K562 (cell line): Measurements from ENCODE around the gene PIGL. TPM values are rescaled to one million over a fixed set of nuclear protein-coding genes. Genes with fewer than 3 reads are reported as not detected.

Experiments
- ATAC-seq: fragments of 200-7000 bp; cut with Tn5 transposase; 3 replicates; pipeline ENCODE4 v1.9.1; 2020; ENCODE audit warnings: moderate library complexity
- BruUV-seq: library from RNA; stranded (reverse); fragments of 400-500 nt; replicated peaks from 2 replicates; lab custom pipeline; 2021; lab: Mats Ljungman, UMichigan
- CTCF ChIA-PET: fragments of 300-600 bp; formaldehyde crosslinking; extraction: SDS; loops from one replicate; lab custom pipeline; 2021; ENCODE audit warnings: low intra/inter-chr PET ratio; lab: Yijun Ruan, JAX
- POLR2A ChIA-PET: fragments of 300-600, 350-650 bp; sonication (Branson Sonifier 250); formaldehyde crosslinking; extraction: SDS; loops from one replicate; lab custom pipeline; 2021; ENCODE audit warnings: antibody characterized with exemption, inconsistent platforms; lab: Yijun Ruan, JAX
- DNase-seq, 4 experiments: peaks; one replicate each; pipeline versions ENCODE4 v3.0.0 to v3.0.0-alpha.2; 2011 to 2018; ENCODE audit warnings: low spot score in 3 of 4, mixed read lengths in 3 of 4; ENCODE audit errors: extremely low read depth in 1 of 4
- FAIRE-seq: peaks from 2 replicates; lab custom pipeline; 2011; peaks lifted over from hg19 to GRCh38; lab: Jason Lieb, UNC
- H2AFZ ChIP-seq: 2 replicates; pipeline ENCODE4 v1.6.0; 2011; ENCODE audit warnings: low read depth, low read length, control low read depth, inconsistent platforms
- H3K27ac ChIP-seq: fragments of 200-600 bp; 3 replicates; pipeline ENCODE4 v1.8.0; 2011; ENCODE audit warnings: low read depth, mild to moderate bottlenecking, control low read depth, inconsistent platforms, low read length, moderate library complexity, mixed read lengths; ENCODE audit errors: extremely low read depth
- H3K27me3 ChIP-seq, 2 experiments: fragments of 300-600 bp in 1 of 2; 2 replicates in 1 of 2; 3 replicates in 1 of 2; pipeline versions ENCODE4 v1.6.0 to v1.8.0; 2011; ENCODE audit warnings: inconsistent platforms in 2 of 2, low read length in 2 of 2, mild to moderate bottlenecking in 1 of 2, mixed read lengths in 1 of 2, moderate library complexity in 1 of 2; ENCODE audit not compliant: control insufficient read depth in 2 of 2, insufficient read depth in 2 of 2
- H3K36me3 ChIP-seq: fragments of 300-600 bp; 3 replicates; pipeline ENCODE4 v1.8.0; 2011; ENCODE audit warnings: mild to moderate bottlenecking, low read length, inconsistent platforms; ENCODE audit not compliant: control insufficient read depth, insufficient read depth
- H3K4me1 ChIP-seq, 2 experiments: fragments of 200-600 bp in 1 of 2; replicated peaks in 1 of 2; 2 replicates in 1 of 2; 3 replicates in 1 of 2; pipeline versions ENCODE4 v1.5.1 to v1.8.0; 2011; ENCODE audit warnings: inconsistent platforms in 2 of 2, low read length in 2 of 2, mild to moderate bottlenecking in 1 of 2, mixed read lengths in 1 of 2, moderate library complexity in 1 of 2; ENCODE audit not compliant: control insufficient read depth in 2 of 2, insufficient read depth in 2 of 2
- H3K4me2 ChIP-seq: 2 replicates; pipeline ENCODE4 v1.6.1; 2011; ENCODE audit warnings: low read length, control low read depth, inconsistent platforms, mixed read lengths; ENCODE audit not compliant: insufficient read depth
- H3K4me3 ChIP-seq: fragments of 200-600 bp; sonication (generic), shearing (Covaris generic); 2 replicates; pipeline ENCODE4 v1.5.1; 2016; ENCODE audit warnings: control low read depth, inconsistent platforms
- H3K79me2 ChIP-seq: fragments of 200-600 bp; 3 replicates; pipeline ENCODE4 v1.8.0; 2011; ENCODE audit warnings: low read length, inconsistent platforms; ENCODE audit not compliant: control insufficient read depth, insufficient read depth
- H3K9ac ChIP-seq, 2 experiments: 2 replicates each; pipeline versions ENCODE4 v1.6.0 to v1.6.1; 2011; ENCODE audit warnings: low read depth in 2 of 2, low read length in 2 of 2, control low read depth in 1 of 2, inconsistent platforms in 1 of 2, mild to moderate bottlenecking in 1 of 2, mixed read lengths in 1 of 2; ENCODE audit not compliant: insufficient read depth in 1 of 2
- H3K9me1 ChIP-seq: one replicate; pipeline ENCODE4 v1.6.0; 2011; ENCODE audit warnings: inconsistent platforms, mild to moderate bottlenecking, low read length, moderate library complexity; ENCODE audit not compliant: control insufficient read depth, insufficient read depth
- H3K9me3 ChIP-seq: replicated peaks from 2 replicates; pipeline ENCODE4 v1.5.1; 2011; ENCODE audit warnings: low read depth, low read length, inconsistent platforms; ENCODE audit not compliant: control insufficient read depth, insufficient read depth
- H4K20me1 ChIP-seq: replicated peaks from 2 replicates; pipeline ENCODE4 v1.6.1; 2011; ENCODE audit warnings: low read length, inconsistent platforms, mixed read lengths; ENCODE audit not compliant: control insufficient read depth, insufficient read depth
- CC2D1A ChIP-seq: fragments of 450-650 bp; IDR thresholded peaks from 2 replicates; pipeline ENCODE4 v1.6.1; 2017; ENCODE audit warnings: mild to moderate bottlenecking
- EP300 ChIP-seq: IDR thresholded peaks from 2 replicates; pipeline ENCODE4 v1.6.1; 2012; ENCODE audit warnings: low read length, improper control_type of control experiment
- MCM2 ChIP-seq: fragments of 450-650 bp; IDR thresholded peaks from 2 replicates; pipeline ENCODE4 v1.6.1; 2017; ENCODE audit warnings: low read depth, mild to moderate bottlenecking
- POLR2H ChIP-seq: IDR thresholded peaks from 2 replicates; pipeline ENCODE4 v1.6.1; 2016; ENCODE audit warnings: missing genetic modification characterization, low read depth, mild to moderate bottlenecking, control low read depth, missing compliant biosample characterization, moderate library complexity
- RAD51 ChIP-seq: fragments of 450-650 bp; IDR thresholded peaks from 2 replicates; pipeline ENCODE4 v1.7.1; 2016; ENCODE audit warnings: low read depth, mild to moderate bottlenecking, borderline replicate concordance
- TAF15 ChIP-seq: fragments of 200-400 bp; formaldehyde crosslinking; IDR thresholded peaks from 2 replicates; pipeline ENCODE4 v1.6.1; 2017; ENCODE audit warnings: mild to moderate bottlenecking, low read depth, low read length, moderate library complexity
- ZNF57 ChIP-seq: fragments of 450-650 bp; formaldehyde crosslinking; IDR thresholded peaks from 2 replicates; pipeline ENCODE4 v1.4.0; 2020; ENCODE audit warnings: mild to moderate bottlenecking, moderate library complexity
- ZNF766 ChIP-seq: fragments of 200-800 bp; sonication (Bioruptor generic); conservative IDR thresholded peaks from 2 replicates; pipeline ENCODE4 v1.6.1; 2016; ENCODE audit warnings: missing genetic modification characterization, missing compliant biosample characterization
- ZZZ3 ChIP-seq: fragments of 450-650 bp; IDR thresholded peaks from 2 replicates; pipeline ENCODE4 v1.6.1; 2016; ENCODE audit warnings: antibody characterized with exemption, mild to moderate bottlenecking, moderate library complexity
- WGBS: fragments of 100-300 bp; shearing (Covaris generic); methylation state at CpG from one replicate; pipeline ENCODE4 v1.1.6; 2016; ENCODE audit warnings: low coverage, mixed read lengths; ENCODE audit not compliant: insufficient coverage; ENCODE audit errors: missing lambda C conversion rate; 5-methylcytosine and 5-hydroxymethylcytosine counted together
- in situ Hi-C: fragments of 300-500 bp; cut with MboI; formaldehyde crosslinking; loops from 4 replicates; pipeline ENCODE4 v1.15.0; 2018; ENCODE audit warnings: inconsistent platforms, mixed read lengths
- intact Hi-C: fragments of 100-400 bp; cut with micrococcal nuclease; formaldehyde crosslinking; loops from 2 replicates; pipeline ENCODE4 v1.14.2; 2022
- polyA plus RNA-seq, 8 experiments: library from polyadenylated mRNA; depleted of rRNA in 4 of 8; stranded (reverse) in 5 of 8; unstranded in 3 of 8; fragments of >200 nt; fragmentation: Nextera tagmentation in 2 of 8; fragmentation: Illumina TruSeq in 1 of 8; extraction: Ambion mirVana in 2 of 8; extraction: Trizol in 1 of 8; gene quantifications; 2 replicates each; pipeline versions ENCODE4 v1.2.1 to v1.2.3, GENCODE V29; 2011 to 2014; ENCODE audit warnings: inconsistent platforms in 1 of 8, missing spikeins in 1 of 8
- total RNA-seq, 7 experiments: library from RNA; depleted of rRNA in 6 of 7; stranded (reverse); fragments of >200 nt in 6 of 7; fragmentation: Illumina TruSeq in 2 of 7; extraction: Trizol in 2 of 7; gene quantifications; 2 replicates each; pipeline versions ENCODE4 v1.2.1 to v1.2.3, GENCODE V29; 2011 to 2021; ENCODE audit warnings: low replicate concordance in 1 of 7
- TF ChIP-seq, protein P1 (sequence below): sonication (generic); formaldehyde crosslinking; IDR thresholded peaks from 2 replicates; pipeline ENCODE4 v1.8.0; 2023; ENCODE audit warnings: missing genetic modification reagents, mild to moderate bottlenecking, borderline replicate concordance
- TF ChIP-seq, protein P2 (sequence below): IDR thresholded peaks from 3 replicates; pipeline ENCODE4 v1.6.1; 2011; ENCODE audit warnings: borderline replicate concordance, mild to moderate bottlenecking; ENCODE audit not compliant: insufficient read length, insufficient read depth

PIGL gene
- total and polyA plus RNA-seq, 9 of the 15 experiments (the other 6 are each of a cell fraction or from before 2014, with no cell fraction given), result 19.9 to 55.3 (median 29.6) TPM

DNA sequence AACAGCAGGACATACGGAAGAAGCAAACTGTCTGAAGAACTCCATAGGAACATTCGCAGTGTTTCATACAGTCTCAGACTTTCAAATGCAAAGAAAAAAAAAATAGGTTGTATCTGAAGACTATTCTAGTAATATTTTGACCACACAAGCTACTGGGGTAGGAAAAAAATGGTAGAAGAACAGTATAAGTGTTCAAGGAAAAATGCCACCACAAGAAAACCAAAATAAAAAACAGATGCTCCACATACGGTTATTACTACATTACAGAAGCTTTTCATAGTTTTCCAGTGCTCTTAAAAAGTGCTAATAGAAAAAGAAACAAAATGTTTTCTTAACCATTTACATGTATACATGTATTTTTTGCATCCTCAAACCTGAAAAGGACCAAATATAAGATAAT lies 5.4 kb upstream of the PIGL start:
- no peak for ATAC-seq
- BruUV-seq, result no TSS peak
- DNase-seq, result no peak
- TF ChIP-seq ZNF766 (CRISPR knock-in tag) (no peak), ZZZ3 (no peak), RAD51 (no peak), EP300 (no peak), ZNF57 (CRISPR knock-in tag) (no peak), CC2D1A (no peak), TAF15 (no peak), POLR2H (tag) (no peak), MCM2 (no peak)
- TF ChIP-seq, protein P1, sequence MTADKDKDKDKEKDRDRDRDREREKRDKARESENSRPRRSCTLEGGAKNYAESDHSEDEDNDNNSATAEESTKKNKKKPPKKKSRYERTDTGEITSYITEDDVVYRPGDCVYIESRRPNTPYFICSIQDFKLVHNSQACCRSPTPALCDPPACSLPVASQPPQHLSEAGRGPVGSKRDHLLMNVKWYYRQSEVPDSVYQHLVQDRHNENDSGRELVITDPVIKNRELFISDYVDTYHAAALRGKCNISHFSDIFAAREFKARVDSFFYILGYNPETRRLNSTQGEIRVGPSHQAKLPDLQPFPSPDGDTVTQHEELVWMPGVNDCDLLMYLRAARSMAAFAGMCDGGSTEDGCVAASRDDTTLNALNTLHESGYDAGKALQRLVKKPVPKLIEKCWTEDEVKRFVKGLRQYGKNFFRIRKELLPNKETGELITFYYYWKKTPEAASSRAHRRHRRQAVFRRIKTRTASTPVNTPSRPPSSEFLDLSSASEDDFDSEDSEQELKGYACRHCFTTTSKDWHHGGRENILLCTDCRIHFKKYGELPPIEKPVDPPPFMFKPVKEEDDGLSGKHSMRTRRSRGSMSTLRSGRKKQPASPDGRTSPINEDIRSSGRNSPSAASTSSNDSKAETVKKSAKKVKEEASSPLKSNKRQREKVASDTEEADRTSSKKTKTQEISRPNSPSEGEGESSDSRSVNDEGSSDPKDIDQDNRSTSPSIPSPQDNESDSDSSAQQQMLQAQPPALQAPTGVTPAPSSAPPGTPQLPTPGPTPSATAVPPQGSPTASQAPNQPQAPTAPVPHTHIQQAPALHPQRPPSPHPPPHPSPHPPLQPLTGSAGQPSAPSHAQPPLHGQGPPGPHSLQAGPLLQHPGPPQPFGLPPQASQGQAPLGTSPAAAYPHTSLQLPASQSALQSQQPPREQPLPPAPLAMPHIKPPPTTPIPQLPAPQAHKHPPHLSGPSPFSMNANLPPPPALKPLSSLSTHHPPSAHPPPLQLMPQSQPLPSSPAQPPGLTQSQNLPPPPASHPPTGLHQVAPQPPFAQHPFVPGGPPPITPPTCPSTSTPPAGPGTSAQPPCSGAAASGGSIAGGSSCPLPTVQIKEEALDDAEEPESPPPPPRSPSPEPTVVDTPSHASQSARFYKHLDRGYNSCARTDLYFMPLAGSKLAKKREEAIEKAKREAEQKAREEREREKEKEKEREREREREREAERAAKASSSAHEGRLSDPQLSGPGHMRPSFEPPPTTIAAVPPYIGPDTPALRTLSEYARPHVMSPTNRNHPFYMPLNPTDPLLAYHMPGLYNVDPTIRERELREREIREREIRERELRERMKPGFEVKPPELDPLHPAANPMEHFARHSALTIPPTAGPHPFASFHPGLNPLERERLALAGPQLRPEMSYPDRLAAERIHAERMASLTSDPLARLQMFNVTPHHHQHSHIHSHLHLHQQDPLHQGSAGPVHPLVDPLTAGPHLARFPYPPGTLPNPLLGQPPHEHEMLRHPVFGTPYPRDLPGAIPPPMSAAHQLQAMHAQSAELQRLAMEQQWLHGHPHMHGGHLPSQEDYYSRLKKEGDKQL (CRISPR knock-in tag), result no peak
- TF ChIP-seq, protein P2, sequence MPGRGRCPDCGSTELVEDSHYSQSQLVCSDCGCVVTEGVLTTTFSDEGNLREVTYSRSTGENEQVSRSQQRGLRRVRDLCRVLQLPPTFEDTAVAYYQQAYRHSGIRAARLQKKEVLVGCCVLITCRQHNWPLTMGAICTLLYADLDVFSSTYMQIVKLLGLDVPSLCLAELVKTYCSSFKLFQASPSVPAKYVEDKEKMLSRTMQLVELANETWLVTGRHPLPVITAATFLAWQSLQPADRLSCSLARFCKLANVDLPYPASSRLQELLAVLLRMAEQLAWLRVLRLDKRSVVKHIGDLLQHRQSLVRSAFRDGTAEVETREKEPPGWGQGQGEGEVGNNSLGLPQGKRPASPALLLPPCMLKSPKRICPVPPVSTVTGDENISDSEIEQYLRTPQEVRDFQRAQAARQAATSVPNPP, result no peak

More for the DNA sequence above, 5.4 kb upstream of the PIGL start:
- no peak overlapping the region for H3K4me3 ChIP-seq
- in situ Hi-C loops, result no loop called here
- ChIA-PET POLR2A (interaction anchor here (0.7 to 1.6 kb wide), 2 partner anchors 22 to 227 kb away, joined by 4 to 5 read pairs; no protein-coding TSS in a partner anchor), CTCF (no interaction called here)
- no peaks in the 10 kb centered on the region for H3K9me1 ChIP-seq
- H3K79me2 ChIP-seq, result peaks cover 90% of the 10 kb centered on the region
- no peak overlapping the region for H3K9ac ChIP-seq
- intact Hi-C loops, result loop anchor here (10.0 kb wide), 1 partner anchor 207 kb away; no protein-coding TSS in a partner anchor
- no peaks in the 10 kb centered on the region for H3K36me3 ChIP-seq
- H4K20me1 ChIP-seq, result 0 out of 2 replicates have a peak, but pooled peaks cover 3% of the 10 kb centered on the region
- no peaks in the 10 kb centered on the region for H3K27me3 ChIP-seq
- FAIRE-seq, result no peak
- H3K27ac ChIP-seq, result no peak overlapping the region
- peaks cover 0 to 12% of the 10 kb centered on the region in 2 experiments; a peak in 2 of 5 replicates for H3K4me1 ChIP-seq
- WGBS, result 92% methylated on average over 3 of the region's 3 CpGs
- no peaks in the 10 kb centered on the region for H3K9me3 ChIP-seq
- no peak overlapping the region for H2AFZ ChIP-seq
- H3K4me2 ChIP-seq, result no peak overlapping the region
